GM23338 (cell line): Measurements from ENCODE around the gene IGSF6. TPM values are rescaled to one million over a fixed set of nuclear protein-coding genes. Genes with fewer than 3 reads are reported as not detected.
"Not testable (repeated sequence)": the region's sequence is repeated elsewhere in the genome, so short reads cannot be mapped to it uniquely, and the experiment has no call there.

ENCODE experiments used
- ATAC-seq: fragments of 200-7000 bp; cut with Tn5 transposase; 3 replicates; pipeline ENCODE4 v1.9.1; 2020
- DNase-seq: peaks from one replicate; pipeline ENCODE4 v3.0.0-alpha.2; 2015; ENCODE audit warnings: low spot score
- H2AFZ ChIP-seq: fragments of 200-600 bp; sonication (generic); 2 replicates; pipeline ENCODE4 v1.8.0; 2016; ENCODE audit warnings: antibody characterized with exemption, mild to moderate bottlenecking, moderate library complexity
- H3F3A ChIP-seq: fragments of 200-600 bp; sonication (generic); replicated peaks from 2 replicates; pipeline ENCODE4 v1.8.0; 2017; ENCODE audit warnings: antibody characterized with exemption, mixed run types, low read depth
- H3K27ac ChIP-seq: fragments of 200-600 bp; sonication (generic); 2 replicates; pipeline ENCODE4 v1.6.1; 2016; ENCODE audit warnings: low read depth
- H3K27me3 ChIP-seq: fragments of 200-600 bp; sonication (generic); 2 replicates; pipeline ENCODE4 v1.8.0; 2016; ENCODE audit warnings: mild to moderate bottlenecking, mixed run types, moderate library complexity; ENCODE audit not compliant: insufficient read depth
- H3K36me3 ChIP-seq: fragments of 200-600 bp; sonication (generic); 2 replicates; pipeline ENCODE4 v1.8.0; 2016; ENCODE audit warnings: mild to moderate bottlenecking; ENCODE audit not compliant: insufficient read depth
- H3K4me1 ChIP-seq: fragments of 200-600 bp; sonication (generic); 2 replicates; pipeline ENCODE4 v1.8.0; 2016; ENCODE audit warnings: mild to moderate bottlenecking, moderate library complexity; ENCODE audit not compliant: insufficient read depth
- H3K4me2 ChIP-seq: fragments of 200-600 bp; sonication (generic); 2 replicates; pipeline ENCODE4 v1.7.1; 2017; ENCODE audit warnings: mixed run types
- H3K4me3 ChIP-seq: fragments of 200-600 bp; sonication (generic); 2 replicates; pipeline ENCODE4 v1.6.1; 2016; ENCODE audit warnings: mixed run types
- H3K79me2 ChIP-seq: fragments of 200-600 bp; sonication (generic); replicated peaks from 2 replicates; pipeline ENCODE4 v1.8.0; 2017; ENCODE audit warnings: mild to moderate bottlenecking; ENCODE audit not compliant: insufficient read depth
- H3K9me2 ChIP-seq: fragments of 200-600 bp; sonication (generic); 2 replicates; pipeline ENCODE4 v1.8.0; 2017; ENCODE audit not compliant: insufficient read depth
- H4K20me1 ChIP-seq: fragments of 200-600 bp; sonication (generic); replicated peaks from 2 replicates; pipeline ENCODE4 v1.8.0; 2017; ENCODE audit warnings: mild to moderate bottlenecking; ENCODE audit not compliant: insufficient read depth
- H3K27ac Mint-ChIP-seq: 2 replicates; pipeline ENCODE4 v1.8.0; 2020; ENCODE audit warnings: inconsistent platforms, mild to moderate bottlenecking, moderate library complexity, mixed read lengths
- H3K27me3 Mint-ChIP-seq: 3 replicates; pipeline ENCODE4 v1.8.0; 2022; ENCODE audit warnings: low read depth, mild to moderate bottlenecking, moderate library complexity, mixed read lengths, inconsistent platforms; ENCODE audit not compliant: insufficient read depth, poor library complexity
- H3K36me3 Mint-ChIP-seq: 3 replicates; pipeline ENCODE4 v1.8.0; 2021; ENCODE audit warnings: low read depth, mild to moderate bottlenecking, inconsistent platforms, moderate library complexity, mixed read lengths
- H3K4me1 Mint-ChIP-seq: 3 replicates; pipeline ENCODE4 v1.8.0; 2020; ENCODE audit warnings: mild to moderate bottlenecking, inconsistent platforms, mixed read lengths
- H3K4me3 Mint-ChIP-seq: 3 replicates; pipeline ENCODE4 v1.8.0; 2021; ENCODE audit warnings: moderate library complexity, mild to moderate bottlenecking, inconsistent platforms, mixed read lengths
- H3K9me3 Mint-ChIP-seq: 3 replicates; pipeline ENCODE4 v1.8.0; 2020; ENCODE audit warnings: moderate library complexity, mild to moderate bottlenecking, inconsistent platforms, mixed read lengths
- CREB1 ChIP-seq: fragments of 250-450 bp; sonication (Bioruptor Pico); IDR thresholded peaks from 2 replicates; pipeline ENCODE4 v1.5.0; 2020; ENCODE audit warnings: low read depth, mild to moderate bottlenecking, moderate library complexity
- EZH2 ChIP-seq: fragments of 200-600 bp; sonication (generic); IDR thresholded peaks from one replicate; pipeline ENCODE4 v1.8.0; 2017; ENCODE audit warnings: antibody characterized with exemption, mild to moderate bottlenecking, low read depth; ENCODE audit not compliant: unreplicated experiment
- EZH2phosphoT487 ChIP-seq: fragments of 200-600 bp; sonication (generic); IDR thresholded peaks from one replicate; pipeline ENCODE4 v1.8.1; 2018; ENCODE audit warnings: antibody characterized with exemption; ENCODE audit not compliant: unreplicated experiment
- JUNB ChIP-seq: IDR thresholded peaks from one replicate; pipeline ENCODE4 v1.6.1; 2016; ENCODE audit warnings: antibody characterized with exemption; ENCODE audit not compliant: unreplicated experiment
- NANOG ChIP-seq: IDR thresholded peaks from 2 replicates; pipeline ENCODE4 v1.6.1; 2016; ENCODE audit warnings: antibody characterized with exemption, borderline replicate concordance
- POLR2AphosphoS5 ChIP-seq: IDR thresholded peaks from 2 replicates; pipeline ENCODE4 v1.6.1; 2016; ENCODE audit warnings: antibody characterized with exemption, low read depth
- STAT1 ChIP-seq: IDR thresholded peaks from one replicate; pipeline ENCODE4 v1.6.1; 2016; ENCODE audit warnings: antibody characterized with exemption; ENCODE audit not compliant: unreplicated experiment
- polyA plus RNA-seq: library from polyadenylated mRNA; unstranded; fragments of >200 nt; fragmentation: Nextera tagmentation; extraction: Ambion mirVana; gene quantifications from 2 replicates; pipeline ENCODE4 v1.2.1, GENCODE V29; 2016
- total RNA-seq: library from RNA; depleted of rRNA; stranded (reverse); fragments of >200 nt; shearing (Covaris generic); gene quantifications from 2 replicates; pipeline ENCODE4 v1.2.3, GENCODE V29; 2014
- TF ChIP-seq, protein P1 (sequence below): IDR thresholded peaks from one replicate; pipeline ENCODE4 v1.6.1; 2018; ENCODE audit warnings: antibody characterized with exemption; ENCODE audit not compliant: unreplicated experiment
- TF ChIP-seq, protein P2 (sequence below), 2 experiments: fragments of 200-600 bp in 1 of 2; sonication (generic) in 1 of 2; conservative IDR thresholded peaks; 2 replicates each; pipeline versions ENCODE4 v1.5.1 to v1.6.1; 2016 to 2017; ENCODE audit warnings: antibody characterized with exemption in 2 of 2, low read depth in 2 of 2, mild to moderate bottlenecking in 2 of 2, moderate library complexity in 1 of 2

The IGSF6 gene
- total and polyA plus RNA-seq, 2 experiments from 2014 or later, result 0.19 TPM; not detected in 1

DNA sequence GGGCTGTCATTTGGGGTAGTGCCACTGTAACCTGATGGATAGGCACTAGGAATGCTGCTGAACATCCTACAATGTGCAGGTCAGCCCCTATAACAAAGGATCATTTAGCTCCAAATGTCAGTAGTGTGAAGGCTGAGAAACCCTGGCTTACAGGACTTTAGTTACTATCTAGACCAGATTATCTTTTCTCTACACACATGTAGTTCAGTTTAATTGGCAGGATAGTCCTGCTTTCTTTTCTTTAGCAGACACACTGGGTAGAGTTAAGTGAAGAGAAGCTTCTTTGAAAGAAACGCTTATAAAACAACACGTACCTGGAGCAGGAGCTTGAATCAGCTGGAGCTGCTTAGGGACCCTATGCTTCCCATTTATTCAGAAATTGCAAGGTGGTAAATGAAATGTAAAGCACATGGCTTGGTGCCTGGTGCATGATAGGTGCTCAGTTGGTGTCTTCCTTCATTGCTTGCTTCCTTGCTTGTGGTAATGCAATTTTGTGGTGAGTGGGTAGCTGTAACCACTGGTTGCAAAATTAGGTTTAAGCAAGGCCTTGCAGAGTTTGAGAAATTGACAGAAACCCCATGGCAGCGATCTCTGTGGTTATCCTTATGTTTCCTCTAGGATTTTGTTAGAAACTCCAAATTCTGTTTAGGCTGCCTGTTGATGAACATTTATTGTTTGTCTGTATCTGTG is 43.6 kb downstream of the IGSF6 start:
- H3K27me3 Mint-ChIP-seq, result peaks cover 6% of the 10 kb centered on the region
- H3F3A ChIP-seq, result no peaks in the 10 kb centered on the region
- no peak for TF ChIP-seq EZH2
- H2AFZ ChIP-seq, result no peak overlapping the region
- no peaks in the 10 kb centered on the region for H3K27me3 ChIP-seq
- no peaks in the 10 kb centered on the region for H3K36me3 ChIP-seq
- no peak overlapping the region; the same call in none of the 2 replicates for H3K27ac Mint-ChIP-seq
- peak overlapping the region; percentile 20 for H3K4me2 ChIP-seq
- H4K20me1 ChIP-seq, result peaks cover 36% of the 10 kb centered on the region
- H3K4me1 ChIP-seq, result peaks cover 52% of the 10 kb centered on the region
- H3K9me2 ChIP-seq, result no peaks in the 10 kb centered on the region
- ATAC-seq (no peak; the same call in 2 of the 3 replicates), DNase-seq (no peak)
- peaks cover 3% of the 10 kb centered on the region for H3K36me3 Mint-ChIP-seq
- H3K9me3 Mint-ChIP-seq, result no peaks in the 10 kb centered on the region
- no peak overlapping the region for H3K27ac ChIP-seq
- H3K4me3 ChIP-seq, result no peak overlapping the region
- peaks cover 100% of the 10 kb centered on the region for H3K79me2 ChIP-seq
- H3K4me1 Mint-ChIP-seq, result peaks cover 53% of the 10 kb centered on the region
- H3K4me3 Mint-ChIP-seq, result no peak overlapping the region

DNA sequence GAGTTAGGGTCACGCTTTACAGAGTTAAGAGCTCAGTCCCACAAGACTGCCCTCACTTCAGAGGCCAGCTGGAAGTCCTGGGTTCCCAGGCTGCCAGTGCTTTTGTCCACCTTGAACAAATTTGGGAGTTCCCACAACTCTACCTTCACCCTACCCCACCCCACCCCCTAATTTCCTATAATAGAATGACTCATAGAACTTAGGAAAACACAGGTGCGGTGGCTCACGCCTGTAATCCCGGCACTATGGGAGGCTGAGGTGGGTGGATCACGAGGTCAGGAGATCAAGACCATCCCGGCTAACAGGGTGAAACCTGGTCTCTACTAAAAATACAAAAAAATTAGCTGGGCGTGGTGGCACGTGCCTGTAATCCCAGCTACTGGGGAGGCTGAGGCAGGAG is 46.6 kb downstream of the IGSF6 start:
- Histone ChIP-seq H3K4me1 (peaks cover 37% of the 10 kb centered on the region), H3K79me2 (peaks cover 100% of the 10 kb centered on the region), H4K20me1 (peaks cover 38% of the 10 kb centered on the region)
- not testable (repeated sequence) for H3K4me3 ChIP-seq, H3K4me3 Mint-ChIP-seq, H3K36me3 Mint-ChIP-seq, H3K4me2 ChIP-seq, H3K27me3 ChIP-seq, DNase-seq, H3K36me3 ChIP-seq, H3K27me3 Mint-ChIP-seq, H3K27ac Mint-ChIP-seq, H3K9me2 ChIP-seq, H3K27ac ChIP-seq, H2AFZ ChIP-seq, H3K9me3 Mint-ChIP-seq, H3F3A ChIP-seq, ATAC-seq
- peaks cover 45% of the 10 kb centered on the region for H3K4me1 Mint-ChIP-seq

DNA sequence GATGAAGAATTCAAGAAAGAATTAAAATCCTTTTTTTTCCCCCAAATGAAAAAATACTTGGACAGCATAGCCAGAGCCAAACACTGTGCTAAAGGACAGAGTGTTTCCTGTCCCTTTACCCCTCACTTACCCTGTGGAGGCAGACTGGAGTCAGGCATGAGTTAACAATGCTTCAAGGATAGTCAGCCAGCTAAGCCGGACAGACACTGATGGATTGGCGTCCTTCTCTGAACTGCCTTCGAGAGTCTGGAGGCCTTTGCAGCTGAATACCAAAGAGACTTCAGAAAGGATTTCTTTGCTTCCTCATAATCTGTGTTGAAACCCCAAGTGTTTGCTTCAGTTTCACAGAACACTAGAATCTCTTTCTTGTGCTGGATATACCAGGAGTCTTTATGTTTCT is 48.5 kb downstream of the IGSF6 start:
- no peaks in the 10 kb centered on the region for H3K36me3 Mint-ChIP-seq
- no peaks in the 10 kb centered on the region for H3K9me3 Mint-ChIP-seq
- Histone ChIP-seq H3K79me2 (peaks cover 89% of the 10 kb centered on the region), H4K20me1 (peaks cover 38% of the 10 kb centered on the region), H3K9me2 (no peaks in the 10 kb centered on the region), H3K4me2 (no peak overlapping the region), H3K36me3 (no peaks in the 10 kb centered on the region), H2AFZ (no peak overlapping the region), H3F3A (no peaks in the 10 kb centered on the region), H3K27me3 (no peaks in the 10 kb centered on the region), H3K27ac (no peak overlapping the region), H3K4me3 (no peak overlapping the region), H3K4me1 (peaks cover 20% of the 10 kb centered on the region)
- no peak for ATAC-seq
- H3K4me1 Mint-ChIP-seq, result peaks cover 33% of the 10 kb centered on the region
- H3K27me3 Mint-ChIP-seq, result no peaks in the 10 kb centered on the region
- no peak overlapping the region for H3K4me3 Mint-ChIP-seq
- H3K27ac Mint-ChIP-seq, result no peak overlapping the region
- DNase-seq, result no peak
- TF ChIP-seq STAT1 (no peak), CREB1 (CRISPR knock-in tag) (no peak), NANOG (no peak), POLR2AphosphoS5 (no peak), JUNB (no peak), EZH2phosphoT487 (no peak)
- TF ChIP-seq, protein P1, sequence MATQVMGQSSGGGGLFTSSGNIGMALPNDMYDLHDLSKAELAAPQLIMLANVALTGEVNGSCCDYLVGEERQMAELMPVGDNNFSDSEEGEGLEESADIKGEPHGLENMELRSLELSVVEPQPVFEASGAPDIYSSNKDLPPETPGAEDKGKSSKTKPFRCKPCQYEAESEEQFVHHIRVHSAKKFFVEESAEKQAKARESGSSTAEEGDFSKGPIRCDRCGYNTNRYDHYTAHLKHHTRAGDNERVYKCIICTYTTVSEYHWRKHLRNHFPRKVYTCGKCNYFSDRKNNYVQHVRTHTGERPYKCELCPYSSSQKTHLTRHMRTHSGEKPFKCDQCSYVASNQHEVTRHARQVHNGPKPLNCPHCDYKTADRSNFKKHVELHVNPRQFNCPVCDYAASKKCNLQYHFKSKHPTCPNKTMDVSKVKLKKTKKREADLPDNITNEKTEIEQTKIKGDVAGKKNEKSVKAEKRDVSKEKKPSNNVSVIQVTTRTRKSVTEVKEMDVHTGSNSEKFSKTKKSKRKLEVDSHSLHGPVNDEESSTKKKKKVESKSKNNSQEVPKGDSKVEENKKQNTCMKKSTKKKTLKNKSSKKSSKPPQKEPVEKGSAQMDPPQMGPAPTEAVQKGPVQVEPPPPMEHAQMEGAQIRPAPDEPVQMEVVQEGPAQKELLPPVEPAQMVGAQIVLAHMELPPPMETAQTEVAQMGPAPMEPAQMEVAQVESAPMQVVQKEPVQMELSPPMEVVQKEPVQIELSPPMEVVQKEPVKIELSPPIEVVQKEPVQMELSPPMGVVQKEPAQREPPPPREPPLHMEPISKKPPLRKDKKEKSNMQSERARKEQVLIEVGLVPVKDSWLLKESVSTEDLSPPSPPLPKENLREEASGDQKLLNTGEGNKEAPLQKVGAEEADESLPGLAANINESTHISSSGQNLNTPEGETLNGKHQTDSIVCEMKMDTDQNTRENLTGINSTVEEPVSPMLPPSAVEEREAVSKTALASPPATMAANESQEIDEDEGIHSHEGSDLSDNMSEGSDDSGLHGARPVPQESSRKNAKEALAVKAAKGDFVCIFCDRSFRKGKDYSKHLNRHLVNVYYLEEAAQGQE, result no peak
- TF ChIP-seq, protein P2, sequence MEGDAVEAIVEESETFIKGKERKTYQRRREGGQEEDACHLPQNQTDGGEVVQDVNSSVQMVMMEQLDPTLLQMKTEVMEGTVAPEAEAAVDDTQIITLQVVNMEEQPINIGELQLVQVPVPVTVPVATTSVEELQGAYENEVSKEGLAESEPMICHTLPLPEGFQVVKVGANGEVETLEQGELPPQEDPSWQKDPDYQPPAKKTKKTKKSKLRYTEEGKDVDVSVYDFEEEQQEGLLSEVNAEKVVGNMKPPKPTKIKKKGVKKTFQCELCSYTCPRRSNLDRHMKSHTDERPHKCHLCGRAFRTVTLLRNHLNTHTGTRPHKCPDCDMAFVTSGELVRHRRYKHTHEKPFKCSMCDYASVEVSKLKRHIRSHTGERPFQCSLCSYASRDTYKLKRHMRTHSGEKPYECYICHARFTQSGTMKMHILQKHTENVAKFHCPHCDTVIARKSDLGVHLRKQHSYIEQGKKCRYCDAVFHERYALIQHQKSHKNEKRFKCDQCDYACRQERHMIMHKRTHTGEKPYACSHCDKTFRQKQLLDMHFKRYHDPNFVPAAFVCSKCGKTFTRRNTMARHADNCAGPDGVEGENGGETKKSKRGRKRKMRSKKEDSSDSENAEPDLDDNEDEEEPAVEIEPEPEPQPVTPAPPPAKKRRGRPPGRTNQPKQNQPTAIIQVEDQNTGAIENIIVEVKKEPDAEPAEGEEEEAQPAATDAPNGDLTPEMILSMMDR (conservative IDR thresholded peaks at IDR 0.05; ENCODE audit: low read depth in 2 of 2), result no peak
